GM21515 (cell line): Measurements from ENCODE around the gene HOXD3.
A peak's percentile ranks its signal among the peaks of the same experiment; 100 is the strongest.

Experiments
- ATAC-seq: cut with Tn5 transposase; IDR thresholded peaks from one replicate; pipeline ENCODE4 v1.9.1; 2021; ENCODE audit not compliant: unreplicated experiment

The HOXD3 gene

DNA sequence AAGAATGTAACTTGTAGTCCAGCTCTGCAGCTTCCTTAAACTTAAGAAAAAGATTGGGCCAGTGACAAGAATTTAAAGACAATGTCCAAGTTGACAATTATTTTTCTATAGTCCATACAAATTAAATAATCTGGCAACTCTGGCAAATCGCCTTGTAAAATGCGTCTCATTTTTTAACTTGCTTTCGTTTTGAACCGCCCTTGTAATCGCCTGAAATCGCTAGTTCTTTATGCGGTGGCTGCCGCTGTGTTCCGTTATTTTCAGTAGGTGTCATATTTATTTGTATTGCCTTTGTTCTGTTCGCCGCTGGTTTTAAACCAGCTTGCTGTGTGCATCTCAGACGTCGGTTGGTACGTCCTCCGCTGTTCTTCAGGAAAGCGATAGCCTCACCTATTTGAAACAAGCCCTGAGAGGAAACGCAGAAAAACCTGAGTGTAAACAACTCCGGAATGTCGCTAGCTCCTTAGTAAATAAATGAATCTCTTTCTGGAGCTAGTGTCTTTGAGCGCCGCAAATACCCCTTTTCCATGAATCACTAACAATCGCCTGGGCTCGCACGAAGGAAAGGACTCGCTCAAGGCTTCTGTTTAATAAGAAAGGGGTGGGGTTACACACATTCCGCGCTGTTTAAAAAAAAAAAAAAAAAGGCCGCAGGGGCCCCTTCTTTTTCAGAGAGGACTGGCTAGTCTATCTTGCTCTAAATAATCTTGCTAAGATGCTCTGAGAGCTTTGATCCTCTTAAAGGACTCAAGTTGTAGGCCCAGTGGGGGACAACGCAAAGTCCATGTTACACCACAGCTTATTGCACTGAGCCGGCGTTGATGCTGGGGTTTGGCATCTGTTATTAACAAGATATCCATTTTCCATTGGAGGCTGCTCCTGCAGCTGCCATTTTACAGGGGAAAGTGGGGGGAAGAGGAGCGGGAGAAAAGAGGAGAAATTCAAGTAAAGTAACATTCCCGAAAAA, 24.6 kb upstream of the HOXD3 start:
- ATAC-seq: no peak

GRCh38 chr2:176133389-176133788, 23.7 kb upstream of the HOXD3 start:
- no peak for ATAC-seq

- ATAC-seq: no peak
Measured at GRCh38 chr2:176134035-176134434, 23.1 kb upstream of the HOXD3 start.

GRCh38 chr2:176135035-176135440, 22.1 kb upstream of the HOXD3 start:
- no peak for ATAC-seq

DNA sequence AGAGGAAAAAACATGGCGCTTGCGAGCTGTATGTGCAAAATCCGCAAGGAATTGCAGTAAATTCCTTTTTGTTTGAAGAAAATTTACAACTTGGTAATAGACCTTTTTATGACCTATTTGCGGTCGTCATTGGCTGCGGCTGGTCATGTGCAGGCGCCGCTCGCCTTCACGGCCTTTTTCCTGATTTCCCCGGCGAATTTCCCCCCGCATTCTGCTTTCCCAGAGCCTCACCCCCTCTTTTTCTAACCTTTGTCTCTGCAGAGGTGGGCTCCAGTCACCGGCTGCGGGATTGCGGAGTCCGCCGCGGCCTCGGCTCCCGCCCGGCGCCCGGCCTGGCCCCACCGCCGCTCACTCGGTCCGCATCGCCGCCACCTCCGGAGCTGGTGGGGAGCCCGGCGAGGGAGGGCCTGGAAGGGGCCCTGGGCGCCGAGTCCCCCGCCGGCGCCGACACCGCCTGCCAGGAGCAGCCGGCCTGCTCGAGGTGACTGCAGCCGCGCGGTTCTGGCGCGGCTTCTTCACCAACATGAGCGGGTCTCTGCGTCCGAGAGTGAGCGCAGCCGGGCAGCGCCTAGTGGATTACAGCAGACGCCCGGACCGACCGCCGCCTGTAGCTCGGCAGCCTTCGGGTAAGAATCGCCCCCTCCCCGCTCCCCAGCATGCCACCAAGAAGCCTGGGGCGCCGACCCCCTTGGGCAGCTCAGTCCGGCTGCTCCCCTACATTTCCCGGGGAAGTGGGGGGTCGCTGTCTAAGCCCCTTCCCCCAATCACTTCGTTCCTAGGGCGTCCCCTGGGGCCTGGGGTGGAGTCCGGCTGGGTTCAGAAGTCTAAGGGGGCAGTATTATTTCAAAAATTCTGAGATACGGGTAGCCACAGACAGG, 20.5 kb upstream of the HOXD3 start:
- ATAC-seq: no peak

DNA sequence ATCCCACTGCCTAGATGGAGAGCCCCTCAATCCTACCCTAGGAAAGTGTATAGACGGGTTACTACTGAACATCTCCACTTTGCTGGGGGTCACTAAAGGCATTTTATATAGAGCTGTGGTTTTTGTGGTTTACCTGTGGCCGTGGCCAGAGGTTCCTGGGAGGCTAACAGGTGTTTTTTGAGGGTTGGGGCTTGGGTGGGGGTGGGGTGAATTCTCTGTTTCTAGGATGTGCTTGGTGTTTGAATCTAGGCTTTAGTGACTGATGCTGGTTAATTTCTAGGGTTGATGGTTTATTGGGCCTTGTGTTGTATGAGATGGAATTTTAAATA, 19.9 kb upstream of the HOXD3 start:
- no peak for ATAC-seq

DNA sequence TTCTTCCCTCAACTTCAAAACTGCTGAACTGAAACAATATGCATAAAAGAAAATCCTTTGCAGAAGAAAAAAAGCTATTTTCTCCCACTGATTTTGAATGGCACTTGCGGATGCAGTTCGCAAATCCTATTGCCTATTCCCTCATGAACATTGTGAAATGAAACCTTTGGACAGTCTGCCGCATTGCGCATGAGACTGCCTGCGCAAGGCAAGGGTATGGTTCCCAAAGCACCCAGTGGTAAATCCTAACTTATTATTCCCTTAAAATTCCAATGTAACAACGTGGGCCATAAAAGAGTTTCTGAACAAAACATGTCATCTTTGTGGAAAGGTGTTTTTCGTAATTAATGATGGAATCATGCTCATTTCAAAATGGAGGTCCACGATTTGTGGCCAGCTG, 19.2 kb upstream of the HOXD3 start:
- ATAC-seq: no peak

- no peak for ATAC-seq
Measured at GRCh38 chr2:176138526-176138922, 18.6 kb upstream of the HOXD3 start.

- no peak for ATAC-seq
Measured at GRCh38 chr2:176138923-176139660, 18.0 kb upstream of the HOXD3 start.

- no peak for ATAC-seq
Measured at GRCh38 chr2:176139661-176140512, 17.2 kb upstream of the HOXD3 start.

DNA sequence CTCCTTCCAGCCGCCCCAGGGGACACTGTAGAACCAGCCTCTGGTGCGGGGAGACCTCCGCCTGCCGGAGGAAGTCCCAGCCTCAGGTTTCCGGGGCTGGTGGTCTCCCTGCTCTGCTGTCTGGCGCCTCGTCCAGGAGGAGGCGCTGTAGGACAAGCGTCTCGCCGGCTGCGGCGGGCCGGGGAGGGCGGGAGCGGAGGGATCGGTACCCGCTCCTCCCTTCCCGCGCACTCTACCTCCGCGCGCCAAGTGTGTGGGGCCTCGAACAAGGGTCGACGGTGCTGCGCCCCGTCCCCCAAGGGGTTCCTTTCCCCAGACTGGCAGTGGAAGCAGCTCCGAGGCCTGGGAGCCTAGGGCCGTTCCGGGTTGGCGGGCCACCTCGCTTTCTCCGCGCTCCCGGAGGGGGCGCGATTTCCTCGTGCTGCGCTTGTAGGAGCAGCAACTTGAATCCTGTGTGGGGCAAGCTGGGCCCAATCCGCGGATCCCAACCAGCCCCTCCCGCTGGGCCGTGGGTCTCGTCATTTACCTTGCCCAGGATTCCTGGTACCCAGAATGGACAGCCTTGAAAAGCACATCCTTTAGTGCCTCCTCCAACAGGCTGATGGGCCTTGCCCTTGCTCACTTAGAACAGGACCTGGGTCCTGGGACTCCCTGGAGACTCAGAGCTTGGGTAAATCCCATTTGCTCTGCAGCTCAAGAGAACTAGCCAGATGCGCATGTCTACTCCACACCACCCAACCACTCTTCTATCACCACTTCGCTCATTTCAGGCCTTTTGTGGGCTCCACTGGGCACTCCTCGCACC, 16.4 kb upstream of the HOXD3 start:
- peak; percentile 88 for ATAC-seq

- no peak for ATAC-seq
Measured at GRCh38 chr2:176142281-176142680, 14.8 kb upstream of the HOXD3 start.

- ATAC-seq: no peak
Measured at GRCh38 chr2:176145085-176145969, 11.8 kb upstream of the HOXD3 start.

GRCh38 chr2:176146101-176146500, 11.0 kb upstream of the HOXD3 start:
- no peak for ATAC-seq

GRCh38 chr2:176146645-176147044, 10.5 kb upstream of the HOXD3 start:
- ATAC-seq: no peak

DNA sequence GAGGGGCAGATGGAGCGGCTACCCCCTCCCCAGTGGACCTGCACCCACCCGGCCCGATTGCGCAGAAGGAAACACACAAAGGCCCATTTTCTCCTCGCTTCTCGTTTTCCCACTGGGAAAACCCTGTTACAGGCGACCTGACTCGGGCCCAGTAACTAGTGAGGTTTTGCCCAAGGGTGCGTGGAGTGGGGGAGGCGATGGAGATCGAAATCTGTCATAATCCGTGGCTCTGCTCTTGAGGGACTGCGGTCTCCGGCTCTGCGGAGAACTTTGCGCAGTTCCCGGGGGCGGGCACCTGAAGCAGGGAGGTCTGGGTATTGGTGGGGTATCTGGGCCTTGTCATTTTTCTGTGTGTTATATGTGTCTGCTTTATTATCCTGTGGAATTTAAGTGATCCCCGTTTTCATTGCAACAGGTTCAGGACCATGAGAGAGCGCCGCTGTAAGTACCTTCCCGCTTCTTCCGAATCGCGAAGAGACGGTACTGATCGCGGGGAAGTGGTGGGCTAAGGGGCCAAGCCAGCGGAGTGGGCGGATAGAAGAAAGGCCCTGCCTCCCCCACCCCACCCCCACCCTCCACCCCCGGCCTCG, 9.8 kb upstream of the HOXD3 start:
- no peak for ATAC-seq

DNA sequence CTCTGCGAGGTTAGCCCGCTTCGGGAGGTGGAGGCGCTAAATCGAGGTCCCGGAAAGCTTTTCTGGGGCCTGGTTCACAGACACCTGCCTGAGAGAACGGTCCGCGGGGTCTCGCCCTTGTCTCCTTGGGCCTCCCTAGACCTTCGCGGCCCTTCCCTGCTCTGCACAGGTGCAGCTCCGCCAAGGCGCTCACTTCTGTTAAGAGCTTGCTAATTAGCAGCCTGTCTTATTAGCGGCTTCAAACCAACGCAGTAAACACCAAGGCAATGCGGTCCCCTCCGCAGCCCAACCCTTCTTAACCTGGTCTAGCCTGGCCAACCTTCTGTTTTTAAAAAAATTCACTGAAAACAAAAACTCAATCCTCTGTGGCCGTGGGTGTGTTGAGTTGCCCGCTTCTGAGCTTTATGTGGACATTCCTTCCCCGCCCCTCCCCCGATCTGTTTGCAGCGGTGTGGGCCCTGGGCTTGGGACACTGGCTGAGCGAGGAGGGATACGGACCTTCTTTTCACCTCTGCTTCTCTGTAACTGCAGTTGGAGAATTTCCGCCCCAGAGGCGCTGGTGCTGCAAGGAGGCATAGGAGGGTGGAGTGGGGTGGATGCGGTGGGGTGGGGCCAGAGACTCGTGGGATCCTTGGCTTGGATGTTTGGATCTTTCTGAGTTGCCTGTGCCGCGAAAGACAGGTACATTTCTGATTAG, 9.2 kb upstream of the HOXD3 start:
- ATAC-seq: no peak
